Neural cell (in vitro differentiated cells): ENCODE data around the gene PHLDA1. TPM values are rescaled to one million over a fixed set of nuclear protein-coding genes. Genes with fewer than 3 reads are reported as not detected.

Experiments
- H2AFZ ChIP-seq: fragments of 200-600, 300-800 bp; sonication (generic), shearing (Covaris generic); 2 replicates; pipeline ENCODE4 v1.6.0; 2014; ENCODE audit warnings: low read depth, mild to moderate bottlenecking, antibody characterized with exemption, low read length, moderate library complexity
- H3F3A ChIP-seq: fragments of 200-600 bp; shearing (Covaris generic); 2 replicates; pipeline ENCODE4 v1.6.1; 2016; ENCODE audit warnings: mild to moderate bottlenecking, moderate library complexity, mixed read lengths, antibody characterized with exemption, low read length; ENCODE audit not compliant: insufficient read depth, poor library complexity, severe bottlenecking
- H3K27ac ChIP-seq: fragments of 200-600, 300-800 bp; sonication (generic), shearing (Covaris generic); 2 replicates; pipeline ENCODE4 v1.5.1; 2014; ENCODE audit warnings: mild to moderate bottlenecking, low read length, moderate library complexity
- H3K27me3 ChIP-seq: fragments of 300-800, 200-600 bp; sonication (generic), shearing (Covaris generic); 2 replicates; pipeline ENCODE4 v1.6.0; 2014; ENCODE audit warnings: mild to moderate bottlenecking, low read depth, low read length, moderate library complexity; ENCODE audit not compliant: insufficient read depth
- H3K36me3 ChIP-seq: fragments of 300-800, 200-600 bp; sonication (generic), shearing (Covaris generic); 2 replicates; pipeline ENCODE4 v1.5.1; 2014; ENCODE audit warnings: mild to moderate bottlenecking, antibody characterized with exemption, low read length, moderate library complexity; ENCODE audit not compliant: insufficient read depth
- H3K4me2 ChIP-seq: fragments of 300-800, 200-600 bp; sonication (generic), shearing (Covaris generic); 2 replicates; pipeline ENCODE4 v1.6.0; 2014; ENCODE audit warnings: mild to moderate bottlenecking, low read length
- H3K4me3 ChIP-seq: fragments of 300-800, 200-600 bp; sonication (generic), shearing (Covaris generic); 2 replicates; pipeline ENCODE4 v1.5.1; 2014; ENCODE audit warnings: mild to moderate bottlenecking, low read length, moderate library complexity
- H3K79me2 ChIP-seq: fragments of 200-600 bp; shearing (Covaris generic); replicated peaks from 2 replicates; pipeline ENCODE4 v1.6.0; 2014; ENCODE audit warnings: mild to moderate bottlenecking, low read length, moderate library complexity; ENCODE audit not compliant: insufficient read depth
- H3K9ac ChIP-seq: fragments of 300-800, 200-600 bp; sonication (generic), shearing (Covaris generic); 2 replicates; pipeline ENCODE4 v1.6.1; 2016; ENCODE audit warnings: mild to moderate bottlenecking, low read length, mixed read lengths
- H3K9me2 ChIP-seq: fragments of 200-600 bp; shearing (Covaris generic); 2 replicates; pipeline ENCODE4 v1.6.1; 2016; ENCODE audit warnings: mild to moderate bottlenecking, low read length, mixed read lengths; ENCODE audit not compliant: insufficient read depth
- H3K9me3 ChIP-seq: fragments of 200-600, 300-800 bp; sonication (generic), shearing (Covaris generic); 2 replicates; pipeline ENCODE4 v1.6.1; 2016; ENCODE audit warnings: mild to moderate bottlenecking, mixed run types, low read length, moderate library complexity, mixed read lengths
- H4K20me1 ChIP-seq: fragments of 200-600 bp; shearing (Covaris generic); 2 replicates; pipeline ENCODE4 v1.6.1; 2016; ENCODE audit warnings: mild to moderate bottlenecking, mixed run types; ENCODE audit not compliant: insufficient read depth
- CTCF ChIP-seq: fragments of 450-650 bp; IDR thresholded peaks from 2 replicates; pipeline ENCODE4 v1.5.1; 2014; ENCODE audit warnings: antibody characterized with exemption, mild to moderate bottlenecking, moderate library complexity; ENCODE audit not compliant: poor library complexity, severe bottlenecking
- EP300 ChIP-seq: fragments of 450-650 bp; conservative IDR thresholded peaks from 2 replicates; pipeline ENCODE4 v1.6.1; 2014; ENCODE audit warnings: antibody characterized with exemption, mild to moderate bottlenecking, moderate library complexity; ENCODE audit not compliant: poor library complexity, severe bottlenecking
- EZH2 ChIP-seq: fragments of 200-600, 300-800 bp; shearing (Covaris generic), sonication (generic); IDR thresholded peaks from 2 replicates; pipeline ENCODE4 v1.6.1; 2014; ENCODE audit warnings: antibody characterized with exemption, low read length, borderline replicate concordance, mild to moderate bottlenecking; ENCODE audit not compliant: insufficient read depth, poor library complexity, severe bottlenecking
- MXI1 ChIP-seq: fragments of 450-650 bp; conservative IDR thresholded peaks from 2 replicates; pipeline ENCODE4 v1.6.1; 2014; ENCODE audit warnings: antibody characterized with exemption, mild to moderate bottlenecking; ENCODE audit not compliant: poor library complexity, severe bottlenecking
- POLR2AphosphoS5 ChIP-seq: IDR thresholded peaks from 2 replicates; pipeline ENCODE4 v1.6.1; 2012
- RAD21 ChIP-seq: fragments of 450-650 bp; conservative IDR thresholded peaks from 2 replicates; pipeline ENCODE4 v1.6.1; 2014; ENCODE audit warnings: antibody characterized with exemption, mild to moderate bottlenecking, moderate library complexity
- SMC3 ChIP-seq: fragments of 450-650 bp; conservative IDR thresholded peaks from 2 replicates; pipeline ENCODE4 v1.6.1; 2014; ENCODE audit warnings: antibody characterized with exemption, mild to moderate bottlenecking, moderate library complexity; ENCODE audit not compliant: poor library complexity
- TAF1 ChIP-seq: IDR thresholded peaks from 2 replicates; pipeline ENCODE4 v1.6.1; 2012; ENCODE audit warnings: low read depth
- polyA plus RNA-seq: library from polyadenylated mRNA; depleted of rRNA; stranded (reverse); fragments of >200 nt; gene quantifications from 2 replicates; pipeline ENCODE4 v1.2.3, GENCODE V29; 2014
- TF ChIP-seq, protein P1 (sequence below): IDR thresholded peaks from 2 replicates; pipeline ENCODE4 v1.6.1; 2012; ENCODE audit warnings: borderline replicate concordance

PHLDA1 gene
- polyA plus RNA-seq, 1 donor from 2014 or later = 8.5 TPM

GRCh38 chr12:76024942-76025600 is 6.5 kb downstream of the PHLDA1 start:
- no peaks in the 10 kb centered on the region for H3F3A ChIP-seq
- H3K4me3 ChIP-seq = no peak overlapping the region
- peaks cover 12% of the 10 kb centered on the region for H3K27me3 ChIP-seq
- no peaks in the 10 kb centered on the region for H4K20me1 ChIP-seq
- no peaks in the 10 kb centered on the region for H3K36me3 ChIP-seq
- no peaks in the 10 kb centered on the region for H3K9me2 ChIP-seq
- H3K4me2 ChIP-seq = no peak overlapping the region
- H3K27ac ChIP-seq = no peak overlapping the region
- TF ChIP-seq POLR2AphosphoS5 (no peak), RAD21 (no peak), TAF1 (no peak), EZH2 (no peak), MXI1 (no peak), EP300 (no peak), SMC3 (no peak), CTCF (no peak)
- TF ChIP-seq, protein P1, sequence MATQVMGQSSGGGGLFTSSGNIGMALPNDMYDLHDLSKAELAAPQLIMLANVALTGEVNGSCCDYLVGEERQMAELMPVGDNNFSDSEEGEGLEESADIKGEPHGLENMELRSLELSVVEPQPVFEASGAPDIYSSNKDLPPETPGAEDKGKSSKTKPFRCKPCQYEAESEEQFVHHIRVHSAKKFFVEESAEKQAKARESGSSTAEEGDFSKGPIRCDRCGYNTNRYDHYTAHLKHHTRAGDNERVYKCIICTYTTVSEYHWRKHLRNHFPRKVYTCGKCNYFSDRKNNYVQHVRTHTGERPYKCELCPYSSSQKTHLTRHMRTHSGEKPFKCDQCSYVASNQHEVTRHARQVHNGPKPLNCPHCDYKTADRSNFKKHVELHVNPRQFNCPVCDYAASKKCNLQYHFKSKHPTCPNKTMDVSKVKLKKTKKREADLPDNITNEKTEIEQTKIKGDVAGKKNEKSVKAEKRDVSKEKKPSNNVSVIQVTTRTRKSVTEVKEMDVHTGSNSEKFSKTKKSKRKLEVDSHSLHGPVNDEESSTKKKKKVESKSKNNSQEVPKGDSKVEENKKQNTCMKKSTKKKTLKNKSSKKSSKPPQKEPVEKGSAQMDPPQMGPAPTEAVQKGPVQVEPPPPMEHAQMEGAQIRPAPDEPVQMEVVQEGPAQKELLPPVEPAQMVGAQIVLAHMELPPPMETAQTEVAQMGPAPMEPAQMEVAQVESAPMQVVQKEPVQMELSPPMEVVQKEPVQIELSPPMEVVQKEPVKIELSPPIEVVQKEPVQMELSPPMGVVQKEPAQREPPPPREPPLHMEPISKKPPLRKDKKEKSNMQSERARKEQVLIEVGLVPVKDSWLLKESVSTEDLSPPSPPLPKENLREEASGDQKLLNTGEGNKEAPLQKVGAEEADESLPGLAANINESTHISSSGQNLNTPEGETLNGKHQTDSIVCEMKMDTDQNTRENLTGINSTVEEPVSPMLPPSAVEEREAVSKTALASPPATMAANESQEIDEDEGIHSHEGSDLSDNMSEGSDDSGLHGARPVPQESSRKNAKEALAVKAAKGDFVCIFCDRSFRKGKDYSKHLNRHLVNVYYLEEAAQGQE = no peak
- no peak overlapping the region for H3K9ac ChIP-seq
- no peaks in the 10 kb centered on the region for H3K9me3 ChIP-seq
- no peak overlapping the region for H2AFZ ChIP-seq
- peaks cover 15% of the 10 kb centered on the region for H3K79me2 ChIP-seq

DNA sequence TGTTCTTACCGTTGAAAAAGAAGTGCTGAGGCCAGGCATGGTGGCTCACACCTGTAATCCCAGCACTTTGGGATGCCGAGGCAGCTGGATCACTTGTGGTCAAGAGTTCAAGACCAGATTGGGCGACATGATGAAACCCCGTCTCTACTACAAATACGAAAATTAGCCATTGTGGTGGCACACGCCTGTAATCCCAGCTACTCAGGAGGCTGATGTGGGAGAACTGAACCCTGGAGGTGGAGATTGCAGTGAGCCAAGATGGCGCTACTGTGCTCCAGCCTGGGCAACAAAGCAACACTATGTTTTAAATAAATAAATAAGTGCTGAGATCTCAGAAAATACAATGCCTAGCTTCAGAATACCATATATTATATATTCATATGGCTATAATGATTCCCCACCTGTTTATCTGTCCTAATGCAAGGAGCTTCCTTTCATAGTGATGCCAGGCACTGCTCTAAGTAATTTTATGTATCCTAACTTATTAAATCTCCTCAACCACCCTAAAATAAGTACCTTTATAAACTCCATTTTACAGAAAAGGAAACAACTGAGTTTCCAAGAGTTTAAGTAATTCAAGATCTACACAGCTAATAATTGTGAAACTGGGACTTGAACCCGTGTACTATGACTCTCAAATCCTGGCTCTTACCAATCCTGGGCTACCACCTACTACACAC is 7.3 kb downstream of the PHLDA1 start:
- Histone ChIP-seq H3K4me3 (no peak overlapping the region), H3K9me3 (no peaks in the 10 kb centered on the region), H3K79me2 (peaks cover 10% of the 10 kb centered on the region), H3K4me2 (no peak overlapping the region), H4K20me1 (no peaks in the 10 kb centered on the region), H3K9me2 (no peaks in the 10 kb centered on the region), H3K27me3 (peaks cover 7% of the 10 kb centered on the region), H3K9ac (no peak overlapping the region), H3K27ac (no peak overlapping the region), H3K36me3 (no peaks in the 10 kb centered on the region), H3F3A (no peaks in the 10 kb centered on the region), H2AFZ (no peak overlapping the region)
- TF ChIP-seq POLR2AphosphoS5 (no peak), EZH2 (no peak), TAF1 (no peak), RAD21 (no peak), CTCF (no peak), EP300 (no peak), SMC3 (no peak), MXI1 (no peak)
- TF ChIP-seq, protein P1 = no peak
